CD4-positive, alpha-beta T cell (primary cell): Measurements from ENCODE around the gene PRKAR2B. TPM values are rescaled to one million over a fixed set of nuclear protein-coding genes. Genes with fewer than 3 reads are reported as not detected.

Source experiments
- ATAC-seq: fragments of 200-7000 bp; cut with Tn5 transposase; one replicate; pipeline ENCODE4 v1.10.0; 2022; ENCODE audit warnings: mild to moderate bottlenecking; ENCODE audit not compliant: poor library complexity
- CTCF ChIA-PET: fragments of 350-600 bp; sonication (Branson Sonifier 250); formaldehyde crosslinking; loops from one replicate; lab custom pipeline; 2021; ENCODE audit warnings: antibody characterized with exemption, inconsistent platforms; lab: Charles Lee
- POLR2A ChIA-PET: fragments of 350-600 bp; sonication (Branson Sonifier 250); formaldehyde crosslinking; loops from one replicate; lab custom pipeline; 2021; ENCODE audit warnings: antibody characterized with exemption, inconsistent platforms; lab: Charles Lee
- DNase-seq, 14 experiments: peaks; one replicate each; pipeline ENCODE4 v3.0.0-alpha.2; 2013 to 2020; ENCODE audit warnings: mixed read lengths in 2 of 14
- H3K27ac ChIP-seq, 2 donors: one replicate each; pipeline versions ENCODE4 v1.5.1 to v1.7.0; 2013; ENCODE audit warnings: low read length in 2 of 2, low read depth in 1 of 2, mild to moderate bottlenecking in 1 of 2
- H3K27me3 ChIP-seq, 2 experiments: 1 replicate in 1 of 2; 2 replicates in 1 of 2; pipeline versions ENCODE4 v1.6.1 to v1.7.0; 2013; ENCODE audit warnings: low read length in 2 of 2, control low read depth in 1 of 2, mild to moderate bottlenecking in 1 of 2, moderate library complexity in 1 of 2; ENCODE audit not compliant: insufficient read depth in 2 of 2, control insufficient read depth in 1 of 2
- H3K36me3 ChIP-seq: one replicate; pipeline ENCODE4 v1.6.1; 2013; ENCODE audit warnings: low read length, control low read depth; ENCODE audit not compliant: insufficient read depth
- H3K4me1 ChIP-seq: one replicate; pipeline ENCODE4 v1.6.1; 2013; ENCODE audit warnings: low read length, control low read depth; ENCODE audit not compliant: insufficient read depth
- H3K4me3 ChIP-seq: one replicate; pipeline ENCODE4 v1.5.1; 2013; ENCODE audit warnings: mild to moderate bottlenecking, low read length, moderate library complexity
- H3K9me3 ChIP-seq, 2 experiments: 1 replicate in 1 of 2; 2 replicates in 1 of 2; pipeline versions ENCODE4 v1.6.1 to v1.7.0; 2013; ENCODE audit warnings: low read length in 2 of 2, mild to moderate bottlenecking in 2 of 2, control low read depth in 1 of 2, moderate library complexity in 1 of 2; ENCODE audit not compliant: control insufficient read depth in 1 of 2, insufficient read depth in 1 of 2
- H3K27ac Mint-ChIP-seq: one replicate; pipeline ENCODE4 v1.8.0; 2020; ENCODE audit warnings: mixed read lengths
- H3K27me3 Mint-ChIP-seq: one replicate; pipeline ENCODE4 v1.8.0; 2021; ENCODE audit warnings: mixed read lengths
- H3K36me3 Mint-ChIP-seq: one replicate; pipeline ENCODE4 v1.8.0; 2021; ENCODE audit warnings: low read depth, mixed read lengths
- H3K4me1 Mint-ChIP-seq: one replicate; pipeline ENCODE4 v1.8.0; 2021; ENCODE audit warnings: low read depth, mixed read lengths
- H3K4me3 Mint-ChIP-seq: one replicate; pipeline ENCODE4 v1.8.0; 2020; ENCODE audit warnings: mild to moderate bottlenecking, mixed read lengths
- H3K9me3 Mint-ChIP-seq: one replicate; pipeline ENCODE4 v1.8.0; 2020; ENCODE audit warnings: mixed read lengths
- CTCF ChIP-seq: fragments of 200-600 bp; IDR thresholded peaks from one replicate; pipeline ENCODE4 v1.8.0; 2022; ENCODE audit warnings: antibody characterized with exemption, mild to moderate bottlenecking
- intact Hi-C, 2 experiments: fragments of 100-400 bp; cut with DNase I in 1 of 2; cut with micrococcal nuclease in 1 of 2; formaldehyde crosslinking; loops; one replicate each; pipeline versions ENCODE4 v1.15.1 to v1.9.0; 2023 to 2025; cut with DNase I, micrococcal nuclease
- total RNA-seq, 174 experiments: library from RNA in 2 of 174; stranded (reverse) in 2 of 174; gene quantifications; one replicate each; pipeline ENCODE4 v1.2.3 and lab custom pipeline; 2021 to 2026

The PRKAR2B gene
- total RNA-seq, 2 experiments from 2014 or later: 0.41 to 0.42 TPM

- Histone ChIP-seq H3K27ac (no peak overlapping the region), H3K36me3 (no peaks in the 10 kb centered on the region), H3K4me1 (no peaks in the 10 kb centered on the region), H3K4me3 (no peak overlapping the region), H3K9me3 (no peaks in the 10 kb centered on the region), H3K27me3 (no peaks in the 10 kb centered on the region)
- no peaks in the 10 kb centered on the region for H3K4me1 Mint-ChIP-seq
- CTCF ChIA-PET: no interaction called here
- H3K36me3 Mint-ChIP-seq: no peaks in the 10 kb centered on the region
- no peak for TF ChIP-seq CTCF
- intact Hi-C loops: no loop called here
- H3K4me3 Mint-ChIP-seq: no peak overlapping the region
- POLR2A ChIA-PET: no interaction called here
- ATAC-seq: no peak
- no peaks in the 10 kb centered on the region for H3K9me3 Mint-ChIP-seq
- no peak overlapping the region for H3K27ac Mint-ChIP-seq
- no peak for DNase-seq
- H3K27me3 Mint-ChIP-seq: no peaks in the 10 kb centered on the region
These were observed 15.3 kb upstream of the PRKAR2B start for GRCh38 chr7:107029061-107029763.

- H3K9me3 Mint-ChIP-seq: no peaks in the 10 kb centered on the region
- no peak overlapping the region for H3K4me3 Mint-ChIP-seq
- ChIA-PET CTCF (no interaction called here), POLR2A (no interaction called here)
- Histone ChIP-seq H3K27me3 (no peaks in the 10 kb centered on the region), H3K4me3 (no peak overlapping the region), H3K9me3 (no peaks in the 10 kb centered on the region), H3K4me1 (no peaks in the 10 kb centered on the region), H3K27ac (no peak overlapping the region), H3K36me3 (no peaks in the 10 kb centered on the region)
- DNase-seq: no peak
- H3K27me3 Mint-ChIP-seq: no peaks in the 10 kb centered on the region
- no peaks in the 10 kb centered on the region for H3K4me1 Mint-ChIP-seq
- no peak overlapping the region for H3K27ac Mint-ChIP-seq
- no peaks in the 10 kb centered on the region for H3K36me3 Mint-ChIP-seq
- no peak for ATAC-seq
- intact Hi-C loops: no loop called here
- no peak for TF ChIP-seq CTCF
These were observed 14.7 kb upstream of the PRKAR2B start for GRCh38 chr7:107029764-107030286.

GRCh38 chr7:107032050-107032449 is 12.5 kb upstream of the PRKAR2B start:
- H3K9me3 Mint-ChIP-seq: peaks cover 3% of the 10 kb centered on the region
- Histone ChIP-seq H3K27ac (no peak overlapping the region), H3K4me1 (no peaks in the 10 kb centered on the region), H3K27me3 (no peaks in the 10 kb centered on the region), H3K36me3 (no peaks in the 10 kb centered on the region), H3K4me3 (no peak overlapping the region), H3K9me3 (peaks cover 0 to 12% of the 10 kb centered on the region in 2 experiments)
- POLR2A ChIA-PET: no interaction called here
- H3K4me1 Mint-ChIP-seq: no peaks in the 10 kb centered on the region
- intact Hi-C loops: no loop called here
- DNase-seq (no peak), ATAC-seq (no peak)
- CTCF ChIA-PET: no interaction called here
- H3K27ac Mint-ChIP-seq: no peak overlapping the region
- no peak overlapping the region for H3K4me3 Mint-ChIP-seq
- TF ChIP-seq CTCF: no peak
- no peaks in the 10 kb centered on the region for H3K36me3 Mint-ChIP-seq
- H3K27me3 Mint-ChIP-seq: no peaks in the 10 kb centered on the region
